ENCODE results near the gene CEP192. TPM values are rescaled to one million over a fixed set of nuclear protein-coding genes. Genes with fewer than 3 reads are reported as not detected.

The CEP192 gene
- total and polyA plus RNA-seq, 10 of the 15 experiments (the other 5 are each of a cell fraction or from before 2014, with no cell fraction given), result 15.4 to 58.2 (median 29.6) TPM

GRCh38 chr18:13105059-13105458 is 113.9 kb downstream of the CEP192 start:
- ChIA-PET CTCF (interaction anchor here (0.8 to 1.3 kb wide), 3 partner anchors 9 to 54 kb away, joined by 3 to 5 read pairs (median 4); no protein-coding TSS in a partner anchor), POLR2A (no interaction called here), RAD21 (ENCODE audit: unreplicated experiment) (no interaction called here), SMC1A (ENCODE audit: uncharacterized antibody, unreplicated experiment) (interaction anchor here (1.0 to 1.5 kb wide), 5 partner anchors 8 to 378 kb away, joined by 3 to 4 read pairs (median 3); no protein-coding TSS in a partner anchor)
- FAIRE-seq, result no peak
- Histone ChIP-seq H3K9ac (ENCODE audit: control insufficient read depth, insufficient read depth, low read length) (no peak overlapping the region), H3K79me2 (ENCODE audit: control insufficient read depth, insufficient read depth, low read length) (no peaks in the 10 kb centered on the region), H4K20me1 (ENCODE audit: control insufficient read depth, insufficient read depth) (no peaks in the 10 kb centered on the region), H3K4me2 (ENCODE audit: control insufficient read depth, insufficient read depth) (no peak overlapping the region), H3K4me1 (ENCODE audit: control insufficient read depth, insufficient read depth, low read length) (no peaks in the 10 kb centered on the region), H2AFZ (ENCODE audit: control insufficient read depth, low read depth, low read length) (no peak overlapping the region), H3K27me3 (replicated peaks in 1 of 2; ENCODE audit: control insufficient read depth in 2 of 2, insufficient read depth in 2 of 2, low read length in 1 of 2) (no peaks in the 10 kb centered on the region), H3K27ac (ENCODE audit: control insufficient read depth, insufficient read depth) (no peak overlapping the region), H3K4me3 (no peak overlapping the region), H3K36me3 (ENCODE audit: control insufficient read depth in 2 of 2, insufficient read depth in 2 of 2, low read length in 1 of 2) (peaks cover 24 to 42% of the 10 kb centered on the region in 2 experiments), H3K9me3 (replicated peaks; ENCODE audit: control insufficient read depth, insufficient read depth, low read length) (no peaks in the 10 kb centered on the region)
- intact Hi-C loops (cut with micrococcal nuclease; ENCODE audit: unreplicated experiment) (no loop called here), in situ Hi-C loops (cut with MboI) (no loop called here)
- ATAC-seq, result no peak
- DNase-seq (ENCODE audit: low read depth, low spot score), result no peak
- WGBS (ENCODE audit: insufficient coverage, insufficient replicate concordance, low lambda C conversion rate, missing lambda C conversion rate), result 84% methylated on average over 4 of the region's 4 CpGs
- no peak for TF ChIP-seq GABPA (IDR thresholded peaks at IDR 0.05; ENCODE audit: low read depth)
- no peak for TF ChIP-seq FOS (IDR thresholded peaks at IDR 0.05; ENCODE audit: borderline replicate concordance, extremely low read depth, insufficient read length)
- no peak for TF ChIP-seq MLLT1 (IDR thresholded peaks at IDR 0.05)
- TF ChIP-seq EED (IDR thresholded peaks at IDR 0.05; ENCODE audit: low read depth), result no peak
- no peak for TF ChIP-seq CREM (IDR thresholded peaks at IDR 0.05; ENCODE audit: low read depth)
- no peak for TF ChIP-seq CEBPB (IDR thresholded peaks at IDR 0.05; ENCODE audit: borderline replicate concordance in 1 of 2, low read depth in 2 of 2, low read length in 2 of 2)
- no peak for TF ChIP-seq BMI1 (IDR thresholded peaks at IDR 0.05; ENCODE audit: borderline replicate concordance)
- TF ChIP-seq JUND (IDR thresholded peaks at IDR 0.05; ENCODE audit: low read depth, low read length), result no peak
- BruUV-seq (replicated peaks), result no TSS peak
